Astrocyte of the spinal cord (primary cell): Measurements from ENCODE around the gene RHBG.

Experiments used
- DNase-seq: peaks from one replicate; pipeline ENCODE4 v3.0.0; 2011; ENCODE audit warnings: low read depth, low spot score
- H3K4me3 ChIP-seq: 2 replicates; pipeline ENCODE4 v1.5.1; 2011; ENCODE audit warnings: low read depth, mild to moderate bottlenecking, low read length, moderate library complexity
- in situ Hi-C: cut with HindIII; loops from 2 replicates; pipeline ENCODE4 v1.10.0; 2017; ENCODE audit warnings: low sequenced_read_pairs
- TF ChIP-seq, protein P1 (sequence below): IDR thresholded peaks from 2 replicates; pipeline ENCODE4 v1.5.1; 2012; ENCODE audit warnings: low read depth, mild to moderate bottlenecking, low read length, inconsistent platforms

The RHBG gene

DNA sequence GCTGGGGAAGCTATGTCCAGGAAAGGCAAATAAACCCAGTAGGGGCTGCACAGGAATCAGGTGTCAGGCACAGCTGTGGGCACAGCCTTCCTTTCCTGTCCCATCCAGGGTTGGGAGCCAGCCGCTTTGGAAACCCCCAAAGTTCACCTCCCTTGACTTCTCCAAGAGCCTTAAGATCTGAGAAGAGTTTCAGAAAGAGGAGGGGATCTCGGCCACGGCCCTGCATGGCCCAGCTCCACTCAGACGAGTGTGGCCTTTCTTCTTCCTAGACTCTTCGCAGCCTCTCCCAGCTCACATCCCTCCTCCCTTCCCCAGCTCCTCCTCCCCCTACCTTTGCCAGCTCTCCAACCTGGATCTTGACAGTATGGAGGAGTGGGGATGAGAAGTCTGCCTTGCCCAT, 36.7 kb downstream of the RHBG start:
- in situ Hi-C loops = no loop called here
- H3K4me3 ChIP-seq = no peak overlapping the region
- DNase-seq = no peak
- TF ChIP-seq, protein P1, sequence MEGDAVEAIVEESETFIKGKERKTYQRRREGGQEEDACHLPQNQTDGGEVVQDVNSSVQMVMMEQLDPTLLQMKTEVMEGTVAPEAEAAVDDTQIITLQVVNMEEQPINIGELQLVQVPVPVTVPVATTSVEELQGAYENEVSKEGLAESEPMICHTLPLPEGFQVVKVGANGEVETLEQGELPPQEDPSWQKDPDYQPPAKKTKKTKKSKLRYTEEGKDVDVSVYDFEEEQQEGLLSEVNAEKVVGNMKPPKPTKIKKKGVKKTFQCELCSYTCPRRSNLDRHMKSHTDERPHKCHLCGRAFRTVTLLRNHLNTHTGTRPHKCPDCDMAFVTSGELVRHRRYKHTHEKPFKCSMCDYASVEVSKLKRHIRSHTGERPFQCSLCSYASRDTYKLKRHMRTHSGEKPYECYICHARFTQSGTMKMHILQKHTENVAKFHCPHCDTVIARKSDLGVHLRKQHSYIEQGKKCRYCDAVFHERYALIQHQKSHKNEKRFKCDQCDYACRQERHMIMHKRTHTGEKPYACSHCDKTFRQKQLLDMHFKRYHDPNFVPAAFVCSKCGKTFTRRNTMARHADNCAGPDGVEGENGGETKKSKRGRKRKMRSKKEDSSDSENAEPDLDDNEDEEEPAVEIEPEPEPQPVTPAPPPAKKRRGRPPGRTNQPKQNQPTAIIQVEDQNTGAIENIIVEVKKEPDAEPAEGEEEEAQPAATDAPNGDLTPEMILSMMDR = no peak

DNA sequence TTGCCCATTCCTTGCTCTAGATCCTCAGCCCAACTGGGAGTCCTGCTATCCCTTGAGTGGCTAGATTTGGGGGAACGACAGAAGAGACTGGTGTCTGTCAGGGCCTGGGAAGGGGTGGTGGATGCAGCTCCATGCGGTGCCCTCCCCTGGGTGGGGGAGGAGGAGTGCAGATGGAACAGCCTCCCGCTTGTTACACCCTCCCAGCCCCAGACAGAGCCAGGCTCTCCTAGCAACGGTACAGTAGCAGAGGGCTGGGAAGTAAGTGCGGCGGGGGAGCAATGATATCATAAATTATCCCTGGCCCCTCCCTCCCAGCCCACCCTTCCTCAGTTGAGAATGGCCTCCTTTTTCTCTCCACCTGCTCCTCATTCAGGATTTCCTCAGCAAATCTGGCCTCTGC, 37.2 kb downstream of the RHBG start:
- no peak overlapping the region for H3K4me3 ChIP-seq
- TF ChIP-seq, protein P1 = no peak
- in situ Hi-C loops = no loop called here
- DNase-seq = no peak

DNA sequence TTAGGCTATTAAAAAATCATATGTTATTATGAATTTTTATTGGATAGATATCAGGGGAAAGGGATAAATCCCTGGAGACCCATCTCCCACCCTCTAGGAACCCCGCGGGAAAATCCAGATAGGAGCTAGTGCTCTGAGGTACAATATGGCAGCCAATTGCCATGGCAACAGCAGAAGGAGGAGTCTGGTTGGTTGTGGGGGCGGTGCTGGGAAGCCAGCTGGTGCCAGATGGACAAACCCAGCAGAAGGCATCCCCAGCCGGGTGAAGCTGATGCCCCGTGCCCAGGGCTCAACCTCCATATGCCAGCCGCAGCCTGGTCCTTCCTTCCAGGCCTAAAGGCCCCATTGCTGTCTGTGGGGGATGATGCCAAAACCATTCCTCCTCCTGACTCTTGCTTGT, 38.3 kb downstream of the RHBG start:
- in situ Hi-C loops = no loop called here

GRCh38 chr1:156407760-156408159, 38.7 kb downstream of the RHBG start:
- H3K4me3 ChIP-seq = no peak overlapping the region
- TF ChIP-seq, protein P1 = no peak
- no peak for DNase-seq
- in situ Hi-C loops = no loop called here

More for the DNA sequence above, 38.3 kb downstream of the RHBG start:
- DNase-seq = no peak
- H3K4me3 ChIP-seq = no peak overlapping the region
- TF ChIP-seq, protein P1 = no peak

DNA sequence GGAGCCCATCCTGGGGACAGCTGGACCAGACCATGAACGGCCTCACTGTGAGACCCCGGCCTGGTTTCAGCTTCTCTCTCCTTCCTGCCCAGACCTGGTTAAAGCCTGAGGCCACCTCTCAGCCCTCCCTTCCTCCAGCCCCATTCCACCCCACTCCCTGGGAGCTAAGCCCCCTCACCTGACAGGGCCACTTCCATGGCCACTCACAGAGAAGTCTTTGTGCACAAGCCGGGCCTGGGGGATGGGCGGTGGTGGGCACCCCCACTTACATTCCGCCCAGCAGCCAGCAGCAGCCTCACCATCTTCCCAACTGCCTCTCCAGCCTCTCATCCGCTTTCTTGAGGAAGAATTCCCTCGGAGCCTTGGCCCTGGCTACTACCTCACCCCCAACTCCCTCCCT, 40.4 kb downstream of the RHBG start:
- no peak for DNase-seq
- TF ChIP-seq, protein P1 = no peak
- no peak overlapping the region for H3K4me3 ChIP-seq
- in situ Hi-C loops = no loop called here

- TF ChIP-seq, protein P1 = no peak
- H3K4me3 ChIP-seq = no peak overlapping the region
- in situ Hi-C loops = no loop called here
- no peak for DNase-seq
Measured at GRCh38 chr1:156410238-156410637, 41.2 kb downstream of the RHBG start.

DNA sequence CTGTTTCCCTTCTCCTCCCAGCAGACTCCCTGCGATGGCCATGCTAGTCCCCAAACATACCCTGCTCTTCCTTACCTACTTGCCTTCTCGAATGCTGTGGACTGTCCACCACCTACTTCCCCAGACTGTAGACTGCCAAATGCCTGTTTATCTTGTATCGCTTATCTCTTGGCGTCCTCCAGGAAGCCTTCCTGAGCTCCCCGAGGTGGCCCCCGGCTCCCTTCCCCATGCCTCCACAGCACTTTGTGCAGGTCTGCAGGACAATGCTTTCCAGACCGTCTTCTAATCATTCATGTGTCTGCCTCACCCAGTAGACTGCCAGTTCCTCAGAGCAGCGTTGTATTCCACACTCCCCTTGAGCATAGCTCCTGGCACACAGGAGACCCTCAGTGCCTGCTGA, 41.7 kb downstream of the RHBG start:
- TF ChIP-seq, protein P1 = no peak
- in situ Hi-C loops = no loop called here
- H3K4me3 ChIP-seq = no peak overlapping the region
- no peak for DNase-seq
